GM21528 (cell line): Measurements from ENCODE around the gene KLHL4.
"Not testable (repeated sequence)": the region's sequence is repeated elsewhere in the genome, so short reads cannot be mapped to it uniquely, and the experiment has no call there.

ENCODE experiments used
- ATAC-seq: cut with Tn5 transposase; IDR thresholded peaks from one replicate; pipeline ENCODE4 v1.9.1; 2021; ENCODE audit warnings: mild to moderate bottlenecking, moderate library complexity; ENCODE audit not compliant: unreplicated experiment, low FRiP score

Gene KLHL4

GRCh38 chrX:87517571-87518141, at the start of gene KLHL4:
TSS of gene KLHL4 (plus strand) at chrX:87517802. CDS start at chrX:87517894, 92 bp downstream.
- no peak for ATAC-seq

DNA sequence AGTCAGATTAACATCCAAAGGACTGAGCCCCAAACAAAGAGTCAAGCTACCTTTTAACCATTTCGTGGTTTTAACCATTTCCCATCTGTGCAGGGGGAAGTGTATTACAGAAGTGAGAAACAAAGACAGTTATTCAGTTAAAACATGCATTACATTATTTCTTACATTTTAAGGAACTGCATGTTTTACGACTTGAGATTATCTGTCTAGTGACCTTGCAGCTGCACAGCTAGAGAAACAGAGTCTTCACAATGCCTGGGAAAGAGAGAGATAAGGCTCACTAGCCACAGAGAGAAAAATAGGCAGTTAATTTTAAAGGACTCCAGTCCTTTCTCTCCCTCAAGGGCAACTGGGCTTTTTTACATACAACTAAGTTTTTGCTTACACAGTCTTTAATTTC, 48.7 kb upstream of the KLHL4 start:
- ATAC-seq: no peak

DNA sequence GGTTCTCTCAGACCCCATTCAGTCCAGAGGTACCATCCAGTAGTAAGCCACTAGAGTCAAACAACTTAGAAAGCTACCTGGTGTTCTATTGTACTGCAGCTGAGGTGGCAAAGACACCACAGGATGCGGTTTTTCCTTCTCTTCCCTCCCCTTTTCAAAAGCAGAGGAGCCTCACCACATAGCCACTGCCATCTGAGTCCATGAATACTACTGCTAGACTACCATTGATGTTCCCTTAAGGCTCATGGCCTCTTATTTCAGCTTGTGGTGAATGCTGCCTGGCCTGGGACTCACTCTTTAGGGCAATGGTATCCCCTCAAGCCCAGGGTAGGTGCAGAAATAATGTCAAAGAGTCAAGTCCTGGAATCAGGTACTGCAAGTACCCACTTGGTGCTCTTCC, 41.8 kb upstream of the KLHL4 start:
- no peak for ATAC-seq

DNA sequence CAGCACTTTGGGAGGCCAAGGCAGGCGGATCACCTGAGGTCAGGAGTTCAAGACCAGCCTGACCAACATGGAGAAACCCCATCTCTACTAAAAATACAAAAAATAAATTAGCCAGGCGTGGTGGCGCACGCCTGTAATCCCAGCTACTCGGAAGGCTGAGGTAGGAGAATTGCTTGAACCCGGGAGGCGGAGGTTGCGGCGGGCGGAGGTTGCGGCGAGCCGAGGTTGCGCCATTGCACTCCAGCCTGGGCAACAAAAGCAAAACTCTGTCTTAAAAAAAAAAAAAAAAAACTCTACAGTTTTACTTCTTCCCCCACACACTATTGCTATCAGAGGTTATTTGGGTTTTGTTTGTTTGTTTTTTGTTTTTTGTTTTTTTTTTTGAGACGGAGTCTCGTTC, 38.9 kb upstream of the KLHL4 start:
- ATAC-seq: not testable (repeated sequence)

GRCh38 chrX:87489071-87489470, 28.5 kb upstream of the KLHL4 start:
- no peak for ATAC-seq

DNA sequence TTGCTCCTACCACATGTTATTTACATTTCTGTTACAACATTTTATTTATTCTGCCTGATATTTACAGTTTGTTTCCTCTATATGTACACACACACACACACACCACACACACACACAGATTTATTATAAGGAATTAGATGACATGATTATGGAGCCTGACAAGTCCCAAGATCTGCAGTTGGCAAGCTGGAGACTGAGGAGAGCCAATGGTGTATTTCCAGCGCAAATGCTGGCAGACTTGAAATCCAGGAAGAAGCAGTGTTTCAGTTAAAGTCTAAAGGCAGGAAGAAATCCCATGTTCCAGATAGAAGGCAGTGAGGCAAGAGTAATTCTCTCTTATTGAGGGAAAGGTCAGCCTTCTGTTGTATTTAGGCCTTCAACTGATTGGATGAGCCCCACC, 1.8 kb upstream of the KLHL4 start:
- no peak for ATAC-seq

DNA sequence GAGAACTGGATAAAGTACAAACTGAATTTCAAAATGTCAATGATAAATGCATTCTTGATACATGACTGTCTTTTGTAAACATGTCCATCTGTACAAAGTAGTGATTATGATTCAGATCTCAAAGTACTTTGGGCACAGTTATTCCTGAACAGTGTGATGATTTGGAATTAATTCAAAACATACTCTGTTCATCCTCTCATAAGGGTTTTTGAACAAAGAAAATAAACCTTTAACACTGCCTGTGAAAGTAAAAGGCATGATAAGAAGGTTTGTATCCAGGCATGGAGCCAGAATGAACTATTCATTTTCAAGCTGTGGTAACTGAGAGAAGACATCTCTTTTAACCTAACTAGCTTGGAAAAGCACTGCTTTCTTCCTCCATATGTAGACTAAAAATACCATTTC, 883 bp upstream of the KLHL4 start:
- no peak for ATAC-seq

DNA sequence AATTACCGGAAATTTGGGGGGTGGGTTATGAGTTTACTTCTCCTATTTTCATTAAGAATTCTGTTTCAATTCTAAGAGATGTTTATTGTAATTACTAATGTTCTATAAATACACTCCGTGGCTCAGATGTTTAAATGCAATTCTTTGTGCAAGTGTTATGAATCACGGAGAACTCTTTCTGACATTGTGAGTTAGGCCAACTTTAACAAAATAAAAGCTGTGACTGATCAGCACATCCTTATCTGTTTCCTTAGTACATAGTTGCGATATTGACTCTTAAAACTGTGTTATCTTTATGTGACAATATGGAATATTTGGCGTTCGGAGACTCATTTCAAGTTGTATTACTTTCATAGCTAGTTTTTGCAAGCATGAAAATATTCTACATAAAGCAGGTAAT, 902 bp downstream of the KLHL4 start:
- ATAC-seq: no peak

DNA sequence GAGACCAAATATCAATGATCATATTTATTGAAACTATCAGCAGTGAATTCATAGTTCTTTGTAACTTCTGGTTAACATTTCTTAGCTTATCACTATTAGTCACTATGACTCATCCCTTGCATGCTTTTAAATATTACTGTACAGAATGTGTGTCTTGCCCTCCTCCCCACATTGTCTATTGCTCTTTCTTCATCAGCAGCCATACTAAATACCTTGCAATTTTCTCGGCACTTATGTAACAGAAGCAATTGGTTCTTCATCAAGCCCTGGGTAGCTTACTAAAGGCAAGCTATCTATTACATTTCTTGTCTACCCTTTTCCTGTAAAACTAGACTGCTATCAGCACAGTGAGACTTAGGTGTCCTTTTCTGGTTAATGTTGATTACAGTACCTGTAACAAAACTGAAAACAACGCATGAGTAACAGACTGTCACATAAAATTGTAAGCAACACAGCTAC, 8.2 kb downstream of the KLHL4 start:
- no peak for ATAC-seq

DNA sequence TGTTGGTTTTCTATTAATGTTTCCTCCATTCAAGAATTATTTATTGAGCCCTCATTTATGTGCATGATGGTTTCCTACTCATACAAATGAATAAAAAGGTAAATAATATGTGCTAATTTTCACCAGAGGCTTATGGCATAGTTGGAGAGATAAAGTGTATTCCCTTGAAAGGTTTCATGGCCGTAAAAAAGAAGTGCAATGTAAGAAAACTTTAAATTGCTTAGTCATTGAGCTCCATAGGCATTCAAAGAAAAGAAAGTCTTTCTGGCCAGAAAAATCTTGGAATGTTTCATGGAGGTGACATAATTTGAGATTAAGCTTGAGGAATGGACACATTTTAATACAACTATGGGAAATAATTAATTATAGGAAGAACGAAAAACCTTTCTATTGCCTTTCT, 8.7 kb downstream of the KLHL4 start:
- no peak for ATAC-seq

- no peak for ATAC-seq
Observed at GRCh38 chrX:87528487-87528886, 10.9 kb downstream of the KLHL4 start.

DNA sequence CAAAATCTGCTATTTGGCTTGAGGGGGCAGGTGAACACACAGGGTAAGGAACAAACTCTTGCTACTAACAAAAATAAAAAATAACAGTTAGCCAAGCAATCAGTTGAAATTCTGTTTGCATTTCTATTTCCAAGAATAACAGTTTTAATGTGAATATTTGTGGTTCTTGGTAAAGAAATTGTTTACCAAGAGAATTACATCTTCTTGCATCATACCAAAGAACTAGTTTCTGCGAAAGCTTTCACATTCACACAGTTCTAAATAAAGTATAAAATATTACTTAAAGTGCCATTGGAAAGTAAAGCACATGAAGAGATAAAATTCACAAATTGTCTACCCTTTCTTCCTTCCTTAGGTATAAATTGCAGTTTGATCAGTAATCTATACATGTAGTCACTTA, 54.4 kb downstream of the KLHL4 start:
- ATAC-seq: no peak

GRCh38 chrX:87572901-87573300, 55.3 kb downstream of the KLHL4 start:
- no peak for ATAC-seq

GRCh38 chrX:87578978-87579377, 61.4 kb downstream of the KLHL4 start:
- no peak for ATAC-seq

GRCh38 chrX:87580862-87581261, 63.3 kb downstream of the KLHL4 start:
- no peak for ATAC-seq

GRCh38 chrX:87582453-87582852, 64.9 kb downstream of the KLHL4 start:
- ATAC-seq: no peak

DNA sequence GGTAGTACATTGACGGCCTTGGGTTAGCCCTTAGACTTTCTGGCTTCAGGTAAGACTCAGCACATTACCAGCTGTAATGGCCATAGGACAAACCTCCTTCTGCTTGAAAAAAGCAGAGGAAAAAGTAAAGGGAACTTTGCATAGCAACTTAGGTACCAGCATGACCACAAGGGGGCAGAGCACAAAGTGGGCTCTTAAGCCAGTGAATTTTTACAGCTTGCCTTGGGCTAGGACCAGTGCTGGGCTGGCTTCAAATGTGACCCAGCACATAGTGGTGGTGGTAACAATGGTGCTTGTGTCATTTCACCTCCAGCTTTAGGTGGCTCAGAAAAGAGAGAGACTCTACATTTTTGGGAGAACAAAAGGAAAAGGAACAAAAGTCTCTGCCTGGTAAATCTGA, 66.1 kb downstream of the KLHL4 start:
- no peak for ATAC-seq

DNA sequence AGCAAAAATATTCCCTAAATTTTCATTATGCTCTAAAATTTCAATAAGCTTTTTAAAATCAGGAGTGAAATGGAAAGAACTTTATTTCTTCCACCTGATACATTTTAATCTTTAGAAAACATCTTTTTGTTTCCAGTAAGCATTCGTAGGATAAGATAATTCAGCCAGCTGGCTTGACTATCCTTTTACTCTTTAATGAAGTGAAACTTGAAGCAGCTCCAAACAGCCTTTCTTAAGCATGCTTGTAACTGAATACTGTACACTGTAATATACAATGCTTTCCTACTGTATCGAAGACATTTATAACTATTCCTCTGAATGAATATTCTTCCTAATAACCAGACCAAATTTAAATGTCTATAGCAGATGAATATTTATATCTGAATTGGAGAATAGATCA, 98.8 kb downstream of the KLHL4 start:
- no peak for ATAC-seq

GRCh38 chrX:87621697-87622096, 104.1 kb downstream of the KLHL4 start:
- no peak for ATAC-seq

- ATAC-seq: no peak
Observed at GRCh38 chrX:87626996-87627395, 109.4 kb downstream of the KLHL4 start.

GRCh38 chrX:87634361-87634760, 116.8 kb downstream of the KLHL4 start:
- ATAC-seq: no peak

DNA sequence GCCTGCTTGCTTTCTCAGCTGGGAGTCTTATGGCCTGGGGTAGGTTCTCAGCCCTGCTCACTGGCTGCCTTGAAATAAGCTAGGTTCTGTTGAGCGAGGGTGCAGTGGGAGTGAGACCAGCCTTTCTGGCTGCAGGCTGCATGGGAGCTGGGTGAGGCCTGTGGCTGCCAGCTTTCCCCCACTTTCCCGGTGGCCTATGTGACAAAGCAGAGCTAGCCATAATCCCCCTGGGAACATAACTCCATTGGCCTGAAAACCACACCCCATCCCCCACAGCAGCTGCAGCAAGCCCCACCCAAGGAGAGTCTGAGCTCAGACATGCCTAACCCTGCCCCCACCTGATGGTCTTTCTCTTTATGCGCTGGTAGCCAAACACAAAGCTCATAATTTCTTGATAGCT, 118.9 kb downstream of the KLHL4 start:
- no peak for ATAC-seq

DNA sequence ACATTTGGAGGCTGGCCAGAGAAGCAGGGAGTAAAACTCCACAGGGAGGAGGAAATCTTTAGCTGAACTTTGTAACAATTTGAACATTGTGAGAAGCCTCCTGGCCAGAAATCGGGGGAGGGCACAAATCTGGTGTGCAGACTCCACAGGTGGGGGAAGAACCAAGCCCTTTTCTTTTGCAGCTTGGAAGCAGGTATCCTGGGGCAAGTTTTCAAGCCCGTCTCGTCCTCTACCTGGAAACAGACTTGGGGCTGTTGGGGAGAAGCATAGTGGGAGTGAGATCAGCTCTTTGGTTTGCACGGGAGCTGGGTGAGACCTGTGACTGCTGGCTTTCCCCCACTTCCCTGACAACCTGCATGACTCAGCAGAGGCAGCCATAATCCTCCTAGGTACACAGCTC, 123.8 kb downstream of the KLHL4 start:
- not testable (repeated sequence) for ATAC-seq
